ENCODE measurements around the gene RPL15.

The RPL15 gene

DNA sequence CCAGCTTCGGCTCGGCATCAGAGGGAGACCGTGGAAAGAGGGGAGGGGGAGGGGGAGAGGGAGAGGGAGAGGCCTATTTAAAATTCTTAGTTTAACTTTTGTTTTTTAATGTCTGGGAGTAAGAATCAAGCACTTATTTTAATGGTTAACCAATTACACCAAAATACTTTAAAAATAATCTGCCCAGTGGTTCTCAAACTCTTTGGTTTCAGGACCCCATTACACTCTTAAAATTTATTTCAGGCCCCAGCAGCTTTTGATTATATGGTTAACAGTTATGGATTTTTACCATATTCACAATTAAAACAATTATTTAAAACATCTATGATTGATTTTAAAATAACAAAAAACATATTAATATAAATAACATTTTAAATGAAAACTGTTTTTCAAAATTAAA lies 44.6 kb upstream of the RPL15 start:
- Histone ChIP-seq H3K27me3 (replicated peaks) (no peaks in the 10 kb centered on the region), H3K36me3 (replicated peaks) (no peaks in the 10 kb centered on the region), H3K27ac (no peak overlapping the region), H3K4me3 (ENCODE audit: low read depth, low read length) (no peak overlapping the region)
- TF ChIP-seq, protein P1, sequence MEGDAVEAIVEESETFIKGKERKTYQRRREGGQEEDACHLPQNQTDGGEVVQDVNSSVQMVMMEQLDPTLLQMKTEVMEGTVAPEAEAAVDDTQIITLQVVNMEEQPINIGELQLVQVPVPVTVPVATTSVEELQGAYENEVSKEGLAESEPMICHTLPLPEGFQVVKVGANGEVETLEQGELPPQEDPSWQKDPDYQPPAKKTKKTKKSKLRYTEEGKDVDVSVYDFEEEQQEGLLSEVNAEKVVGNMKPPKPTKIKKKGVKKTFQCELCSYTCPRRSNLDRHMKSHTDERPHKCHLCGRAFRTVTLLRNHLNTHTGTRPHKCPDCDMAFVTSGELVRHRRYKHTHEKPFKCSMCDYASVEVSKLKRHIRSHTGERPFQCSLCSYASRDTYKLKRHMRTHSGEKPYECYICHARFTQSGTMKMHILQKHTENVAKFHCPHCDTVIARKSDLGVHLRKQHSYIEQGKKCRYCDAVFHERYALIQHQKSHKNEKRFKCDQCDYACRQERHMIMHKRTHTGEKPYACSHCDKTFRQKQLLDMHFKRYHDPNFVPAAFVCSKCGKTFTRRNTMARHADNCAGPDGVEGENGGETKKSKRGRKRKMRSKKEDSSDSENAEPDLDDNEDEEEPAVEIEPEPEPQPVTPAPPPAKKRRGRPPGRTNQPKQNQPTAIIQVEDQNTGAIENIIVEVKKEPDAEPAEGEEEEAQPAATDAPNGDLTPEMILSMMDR (IDR thresholded peaks at IDR 0.05; ENCODE audit: low read depth, low read length, missing control alignments): no peak
- no peak for DNase-seq
- in situ Hi-C loops (cut with HindIII; ENCODE audit: low pct_ligation_motif_present, low sequenced_read_pairs): no loop called here

DNA sequence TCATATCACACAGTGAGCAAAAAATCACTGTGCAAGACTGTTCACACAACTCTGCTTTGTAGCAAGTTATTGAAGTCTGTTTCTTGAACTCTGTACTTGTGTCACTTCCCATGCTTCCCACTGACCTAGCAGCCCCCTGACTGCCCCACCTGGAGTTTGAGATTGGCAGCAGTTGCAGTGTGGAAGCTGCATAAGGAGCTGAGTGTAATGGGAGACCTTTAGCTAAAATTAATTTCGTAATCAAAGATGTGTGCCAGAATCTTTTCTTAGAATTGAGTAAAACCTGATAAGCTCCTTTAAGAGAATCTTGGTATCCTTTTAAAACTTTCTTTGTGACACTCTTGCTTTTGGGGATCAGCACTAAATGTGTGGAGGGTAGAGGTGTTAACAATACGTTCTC lies 43.0 kb upstream of the RPL15 start:
- Histone ChIP-seq H3K4me3 (ENCODE audit: low read depth, low read length) (no peak overlapping the region), H3K36me3 (replicated peaks) (no peaks in the 10 kb centered on the region), H3K27me3 (replicated peaks) (no peaks in the 10 kb centered on the region), H3K27ac (peak overlapping the region; percentile 40)
- TF ChIP-seq, protein P1 (IDR thresholded peaks at IDR 0.05; ENCODE audit: low read depth, low read length, missing control alignments): no peak
- in situ Hi-C loops (cut with HindIII; ENCODE audit: low pct_ligation_motif_present, low sequenced_read_pairs): no loop called here
- no peak for DNase-seq

DNA sequence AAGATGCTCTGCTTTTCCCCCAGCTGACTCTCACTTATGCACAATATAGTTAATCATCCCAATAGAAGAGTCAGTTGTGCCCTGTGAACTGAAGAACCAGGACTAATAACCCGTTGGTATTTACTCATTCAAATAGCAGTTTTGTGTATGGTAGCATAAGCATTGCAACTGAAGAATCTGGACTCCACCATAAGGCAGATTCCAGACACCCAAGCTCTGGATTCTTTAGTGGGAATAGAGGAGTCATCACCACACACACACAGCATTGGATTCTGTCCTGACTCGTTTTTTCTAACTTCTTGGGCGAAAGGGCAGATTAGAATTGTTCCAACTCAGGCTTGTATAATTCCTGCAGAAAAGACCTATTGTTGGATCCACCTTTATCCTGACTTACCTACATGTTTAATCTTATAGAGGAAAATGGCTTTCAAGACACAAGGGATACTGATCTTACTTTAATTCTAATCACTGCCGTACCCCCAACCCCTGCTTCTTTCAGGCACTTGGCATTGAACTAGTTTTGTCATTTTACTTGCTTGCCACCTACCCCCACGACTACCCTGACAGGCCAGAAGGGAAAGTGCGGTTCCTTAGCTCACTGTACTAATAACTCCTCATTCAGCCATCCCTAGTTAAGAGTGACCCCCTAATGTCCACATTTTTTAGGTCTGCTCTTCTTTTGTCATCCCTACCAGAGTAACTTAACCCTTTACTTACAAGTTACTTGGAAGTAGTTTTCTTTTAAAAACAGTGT lies 42.4 kb upstream of the RPL15 start:
- Histone ChIP-seq H3K4me3 (ENCODE audit: low read depth, low read length) (no peak overlapping the region), H3K36me3 (replicated peaks) (no peaks in the 10 kb centered on the region), H3K27ac (peak overlapping the region; percentile 40), H3K27me3 (replicated peaks) (no peaks in the 10 kb centered on the region)
- DNase-seq: peak; percentile 63
- in situ Hi-C loops (cut with HindIII; ENCODE audit: low pct_ligation_motif_present, low sequenced_read_pairs): no loop called here
- TF ChIP-seq, protein P1 (IDR thresholded peaks at IDR 0.05; ENCODE audit: low read depth, low read length, missing control alignments): no peak

GRCh38 chr3:23875113-23875725 lies 41.7 kb upstream of the RPL15 start:
- Histone ChIP-seq H3K27me3 (replicated peaks) (no peaks in the 10 kb centered on the region), H3K27ac (peak overlapping the region; percentile 3), H3K4me3 (ENCODE audit: low read depth, low read length) (no peak overlapping the region), H3K36me3 (replicated peaks) (no peaks in the 10 kb centered on the region)
- TF ChIP-seq, protein P1 (IDR thresholded peaks at IDR 0.05; ENCODE audit: low read depth, low read length, missing control alignments): no peak
- DNase-seq: no peak
- in situ Hi-C loops (cut with HindIII; ENCODE audit: low pct_ligation_motif_present, low sequenced_read_pairs): no loop called here

DNA sequence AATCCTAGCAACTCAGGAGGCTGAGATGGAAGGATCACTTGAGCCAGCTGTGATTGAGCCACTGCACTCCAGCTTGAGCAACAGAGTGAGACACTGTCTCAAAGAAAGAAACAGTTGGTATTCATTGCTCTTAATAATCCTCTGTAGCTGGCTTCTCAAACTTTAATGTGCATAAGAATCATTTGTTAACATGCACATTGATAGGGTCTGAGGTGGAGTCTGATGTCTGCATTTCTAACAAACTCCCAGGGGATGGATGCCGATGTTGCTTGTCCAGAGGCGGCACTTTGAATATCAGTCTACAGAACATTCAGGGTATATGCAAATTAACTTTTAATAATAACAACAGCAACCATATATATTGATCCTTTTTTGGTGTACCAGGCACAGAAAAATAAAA lies 40.0 kb upstream of the RPL15 start:
- DNase-seq: no peak
- H3K36me3 ChIP-seq (replicated peaks): no peaks in the 10 kb centered on the region
- H3K27ac ChIP-seq: peak overlapping the region; percentile 43
- TF ChIP-seq, protein P1 (IDR thresholded peaks at IDR 0.05; ENCODE audit: low read depth, low read length, missing control alignments): no peak
- no peak overlapping the region for H3K4me3 ChIP-seq (ENCODE audit: low read depth, low read length)
- in situ Hi-C loops (cut with HindIII; ENCODE audit: low pct_ligation_motif_present, low sequenced_read_pairs): no loop called here
- H3K27me3 ChIP-seq (replicated peaks): no peaks in the 10 kb centered on the region
